ENCODE data around the gene KCNK18.

KCNK18 gene

GRCh38 chr10:117241541-117242462 lies 44.5 kb downstream of the KCNK18 start:
- H3K4me3 ChIP-seq (replicated peaks in 1 of 2; ENCODE audit: low read depth in 2 of 2, low read length in 2 of 2): no peak overlapping the region
- no peak for TF ChIP-seq CTCF (IDR thresholded peaks at IDR 0.05; ENCODE audit: low read depth, low read length)
- DNase-seq (ENCODE audit: low read depth in 2 of 2): peak in 1 of 2 donors; percentile 5

- DNase-seq (ENCODE audit: low read depth in 2 of 2): no peak
- no peak for TF ChIP-seq CTCF (IDR thresholded peaks at IDR 0.05; ENCODE audit: low read depth, low read length)
- no peak overlapping the region for H3K4me3 ChIP-seq (replicated peaks in 1 of 2; ENCODE audit: low read depth in 2 of 2, low read length in 2 of 2)
These were observed 45.2 kb downstream of the KCNK18 start for GRCh38 chr10:117242463-117242832.

- no peak for TF ChIP-seq CTCF (IDR thresholded peaks at IDR 0.05; ENCODE audit: low read depth, low read length)
- H3K4me3 ChIP-seq (replicated peaks in 1 of 2; ENCODE audit: low read depth in 2 of 2, low read length in 2 of 2): no peak overlapping the region
- DNase-seq (ENCODE audit: low read depth in 2 of 2): no peak
These were observed 49.8 kb downstream of the KCNK18 start for GRCh38 chr10:117246997-117247671.

GRCh38 chr10:117248750-117249465 lies 51.6 kb downstream of the KCNK18 start:
- TF ChIP-seq CTCF (IDR thresholded peaks at IDR 0.05; ENCODE audit: low read depth, low read length): no peak
- no peak for DNase-seq (ENCODE audit: low read depth in 2 of 2)
- no peak overlapping the region for H3K4me3 ChIP-seq (replicated peaks in 1 of 2; ENCODE audit: low read depth in 2 of 2, low read length in 2 of 2)

GRCh38 chr10:117249493-117250093 lies 52.3 kb downstream of the KCNK18 start:
- no peak overlapping the region for H3K4me3 ChIP-seq (replicated peaks in 1 of 2; ENCODE audit: low read depth in 2 of 2, low read length in 2 of 2)
- no peak for TF ChIP-seq CTCF (IDR thresholded peaks at IDR 0.05; ENCODE audit: low read depth, low read length)
- no peak for DNase-seq (ENCODE audit: low read depth in 2 of 2)

GRCh38 chr10:117250411-117250810 lies 53.1 kb downstream of the KCNK18 start:
- H3K4me3 ChIP-seq (replicated peaks in 1 of 2; ENCODE audit: low read depth in 2 of 2, low read length in 2 of 2): no peak overlapping the region
- no peak for TF ChIP-seq CTCF (IDR thresholded peaks at IDR 0.05; ENCODE audit: low read depth, low read length)
- no peak for DNase-seq (ENCODE audit: low read depth in 2 of 2)

Data from cardiac fibroblast (primary cell).